HG03460 (cell line): ENCODE data around the gene FADS3.
A peak's percentile ranks its signal among the peaks of the same experiment; 100 is the strongest.

ENCODE experiments used
- ATAC-seq: cut with Tn5 transposase; IDR thresholded peaks from one replicate; pipeline ENCODE4 v1.9.1; 2021; ENCODE audit not compliant: unreplicated experiment

Gene FADS3

DNA sequence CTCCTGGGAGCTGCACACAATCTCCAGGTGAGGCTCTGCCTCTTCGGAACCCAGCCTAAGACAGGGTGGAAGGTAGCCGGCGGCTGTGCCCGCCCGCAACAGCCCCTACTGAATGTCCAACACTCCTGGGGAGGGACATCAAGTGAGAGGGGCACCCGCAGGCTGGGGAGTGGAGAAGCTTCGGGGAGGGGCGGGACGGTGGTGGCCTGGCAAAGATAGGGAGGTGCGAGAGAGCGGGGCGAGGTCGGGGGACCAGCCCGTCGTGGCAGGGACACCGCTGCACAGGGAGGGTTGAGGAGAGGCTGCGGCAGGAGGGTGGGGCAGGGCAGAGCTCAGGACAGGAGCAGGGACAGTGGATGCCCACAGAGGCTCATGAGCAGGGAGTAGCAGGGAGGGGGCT, 8.9 kb upstream of the FADS3 start:
- no peak for ATAC-seq

DNA sequence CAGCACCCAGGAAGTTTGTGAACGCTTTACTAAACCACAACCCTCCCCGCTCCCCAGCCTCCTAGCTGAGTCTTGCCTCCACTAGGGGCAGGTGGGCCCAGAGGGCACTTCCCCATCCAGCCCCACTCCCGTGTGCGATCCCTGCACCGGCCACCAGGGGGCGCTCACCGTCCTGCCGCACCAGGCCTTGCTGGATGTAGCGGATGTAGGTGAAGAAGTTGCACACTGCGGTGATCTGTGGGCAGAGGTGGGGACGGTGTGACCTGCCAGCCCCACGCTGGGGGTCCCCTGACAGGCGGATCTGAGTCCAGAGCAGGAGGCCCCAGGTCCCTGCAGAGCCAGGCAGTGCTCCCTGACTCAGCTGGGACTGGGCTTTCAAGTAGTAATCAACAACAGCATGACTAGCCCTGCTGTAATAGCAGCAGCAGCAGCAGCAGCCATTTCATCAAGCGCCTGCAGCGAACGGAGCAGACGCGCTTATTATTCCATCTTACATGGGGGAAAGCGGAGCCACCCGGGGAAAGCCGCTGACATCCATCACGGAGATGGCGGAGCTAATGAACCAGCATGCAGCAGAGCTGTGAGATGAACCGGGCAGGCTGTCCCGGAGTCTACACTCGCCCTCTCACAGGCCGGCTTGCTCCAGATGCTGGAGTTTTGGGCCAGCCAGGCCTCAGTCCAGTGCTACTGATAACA, 7.9 kb upstream of the FADS3 start:
- peak; percentile 77 for ATAC-seq

DNA sequence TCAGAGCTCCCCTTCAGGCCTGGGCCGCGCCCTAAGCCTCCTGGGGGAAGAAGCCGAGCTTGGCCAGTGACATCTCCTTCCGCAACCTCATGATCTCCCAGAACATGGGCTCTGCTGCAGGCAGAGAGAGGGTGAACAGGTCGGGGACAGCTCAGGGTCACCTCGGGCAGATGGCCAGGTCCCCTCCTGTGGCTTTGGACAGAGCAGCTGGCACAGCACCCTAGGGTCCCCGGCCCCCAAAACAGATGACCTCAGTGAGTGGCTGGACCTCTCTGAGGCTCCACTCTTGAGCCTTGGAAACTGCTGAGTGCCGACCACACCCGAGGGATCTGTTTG, 6.9 kb upstream of the FADS3 start:
- no peak for ATAC-seq

DNA sequence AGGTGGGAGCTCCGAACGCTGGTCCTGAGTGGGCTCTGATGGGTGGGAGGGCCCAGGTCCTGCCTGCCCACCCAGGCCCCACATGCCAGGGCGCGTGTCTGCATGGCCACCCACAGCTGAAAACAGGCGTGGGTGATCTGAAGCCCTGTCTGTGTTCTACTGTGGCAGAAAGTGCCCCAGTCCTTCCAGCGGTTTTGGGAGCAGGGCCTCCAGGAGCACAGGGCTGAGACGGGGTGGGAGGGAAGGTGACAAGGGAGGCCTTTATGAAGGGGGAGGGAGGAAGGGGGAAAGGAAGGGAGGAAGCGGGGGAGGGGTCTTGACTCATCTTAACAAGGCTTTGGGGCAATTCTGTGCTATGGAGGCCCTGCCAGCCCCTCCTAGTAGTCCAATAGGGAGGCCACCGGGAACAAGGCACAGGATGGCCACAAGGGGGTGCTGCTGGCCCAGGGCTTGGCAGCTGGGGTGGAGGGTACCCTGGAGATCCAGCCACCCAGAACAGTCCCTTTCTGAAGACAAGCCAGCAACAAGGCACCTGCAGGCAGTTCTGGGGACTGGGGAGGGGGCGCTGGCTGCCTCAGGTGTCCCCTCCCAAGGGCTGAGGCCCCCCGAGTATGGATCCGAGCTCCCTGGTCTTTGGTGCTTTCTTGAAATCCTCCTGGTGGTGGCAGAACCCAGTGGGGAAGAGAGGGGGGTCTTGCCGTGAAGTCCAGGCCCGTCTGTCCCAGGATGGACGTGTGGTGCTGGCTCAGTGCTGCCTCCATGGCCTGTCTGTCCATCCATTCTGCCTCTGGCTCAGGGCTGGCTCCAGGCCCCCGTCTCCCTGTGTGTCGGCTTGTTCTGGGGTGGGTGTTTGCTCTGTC, 6.3 kb upstream of the FADS3 start:
- ATAC-seq = no peak

DNA sequence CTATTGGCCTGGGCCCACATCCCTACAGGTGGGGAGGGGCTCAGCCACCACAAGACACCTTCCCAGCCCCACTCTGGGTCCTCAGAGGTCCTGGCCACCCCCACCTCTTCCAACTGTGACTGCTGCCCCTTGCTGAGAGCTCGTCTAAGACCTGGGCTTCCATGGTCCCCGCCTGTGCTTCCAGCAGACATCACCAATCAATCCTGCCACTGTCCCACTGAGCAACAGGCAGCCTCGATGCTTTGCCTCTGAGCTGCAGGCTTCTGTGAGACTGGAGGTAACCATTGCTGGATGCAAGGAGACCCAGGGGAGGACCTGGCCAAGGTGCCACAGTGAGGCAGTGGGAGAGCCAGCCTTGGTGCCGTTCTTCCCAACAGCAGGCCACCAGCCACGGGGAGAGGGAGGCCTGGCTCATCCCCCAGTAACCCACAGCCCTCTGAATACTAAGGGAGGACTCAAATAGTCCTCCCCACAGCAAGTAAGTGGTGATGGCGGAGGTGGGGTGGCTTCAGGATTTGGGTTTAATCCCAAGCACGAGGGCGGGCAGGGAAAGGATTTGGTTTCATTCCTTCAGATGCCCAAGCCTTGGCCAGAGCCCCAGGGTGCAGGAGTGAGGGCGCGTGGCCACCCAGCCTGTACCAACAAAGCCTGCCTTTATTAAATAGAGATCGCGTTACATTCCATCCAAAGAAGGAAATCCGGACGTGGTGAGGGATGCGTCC, 5.5 kb upstream of the FADS3 start:
- ATAC-seq = no peak

DNA sequence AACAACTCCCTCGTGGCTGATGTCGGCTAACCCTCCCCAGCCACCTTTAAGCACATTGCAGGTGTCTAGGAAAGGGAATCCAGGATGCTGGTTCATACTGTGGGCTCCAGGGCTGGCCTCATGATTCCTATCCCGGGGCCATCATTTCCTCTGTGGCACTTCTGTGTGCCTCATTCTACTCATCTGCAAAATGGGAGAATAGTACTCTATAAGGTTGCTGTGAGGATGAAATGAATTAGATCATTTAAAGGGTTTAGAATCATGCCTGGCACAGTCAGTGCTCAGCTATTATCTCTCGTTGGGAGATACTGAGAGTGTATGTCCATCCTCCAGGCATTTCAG, 4.3 kb upstream of the FADS3 start:
- no peak for ATAC-seq

DNA sequence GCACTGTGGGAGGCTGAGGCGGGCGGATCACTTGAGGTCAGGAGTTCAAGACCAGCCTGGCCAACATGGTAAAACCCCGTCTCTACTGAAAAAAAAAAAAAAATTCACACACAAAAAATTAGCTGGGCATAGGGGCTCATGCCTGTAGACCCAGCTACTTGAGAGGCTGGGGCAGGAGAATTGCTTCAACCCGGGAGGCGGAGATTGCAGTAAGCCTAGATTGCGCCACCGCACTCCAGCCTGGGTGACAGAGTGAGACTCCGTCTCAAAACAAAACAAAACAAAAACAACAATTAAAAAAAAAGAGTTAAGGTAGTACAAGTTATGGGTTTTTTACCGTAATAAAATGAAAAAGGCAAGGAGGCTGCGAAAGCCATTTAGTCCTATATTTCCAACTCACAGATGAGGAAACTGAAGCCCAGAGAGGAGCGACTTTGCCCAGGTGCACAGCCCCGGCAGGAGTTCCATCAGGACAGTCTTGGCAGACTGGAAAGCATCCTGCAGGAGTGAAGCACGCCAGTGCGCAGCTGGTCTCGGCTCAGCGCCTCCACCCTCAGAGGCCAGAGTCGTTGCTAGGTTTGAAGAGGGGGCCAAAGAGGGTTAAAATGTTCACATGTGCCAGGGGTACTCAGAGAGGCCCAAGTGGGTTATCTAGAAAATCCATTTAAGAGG, 3.8 kb upstream of the FADS3 start:
- no peak for ATAC-seq

DNA sequence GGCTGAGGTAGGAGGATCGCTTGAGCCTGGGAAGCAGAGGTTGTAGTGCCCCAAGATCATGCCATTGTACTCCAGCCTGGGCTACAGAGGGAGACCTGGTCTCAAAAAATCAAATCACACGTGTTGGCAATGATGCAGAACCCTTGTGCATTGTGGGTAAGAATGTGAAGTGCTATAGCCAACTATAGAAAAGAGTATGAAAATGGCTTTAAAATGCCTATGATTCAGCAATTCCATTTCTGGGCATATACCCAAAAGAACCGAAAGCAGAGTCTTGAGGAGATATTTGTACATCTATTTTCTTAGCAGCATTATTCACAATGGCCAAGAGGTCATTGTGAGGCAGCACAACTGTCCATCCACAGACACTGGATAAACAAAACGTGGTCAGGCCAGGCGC, 2.6 kb upstream of the FADS3 start:
- ATAC-seq = no peak

DNA sequence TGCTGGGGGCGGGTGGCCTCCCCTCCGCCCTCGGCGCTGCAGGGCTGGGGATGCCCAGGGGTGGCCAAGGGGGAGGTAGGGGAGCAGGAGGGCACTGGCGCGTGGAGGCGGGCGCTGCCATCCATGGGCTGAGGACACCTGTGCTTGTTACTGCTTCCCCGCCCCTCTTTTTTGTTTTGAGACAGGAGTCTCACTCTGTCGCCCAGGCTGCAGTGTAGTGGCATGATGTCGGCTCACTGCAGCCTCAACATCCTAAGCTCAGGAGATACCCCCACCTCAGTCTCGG, 683 bp upstream of the FADS3 start:
- peak; percentile 24 for ATAC-seq

DNA sequence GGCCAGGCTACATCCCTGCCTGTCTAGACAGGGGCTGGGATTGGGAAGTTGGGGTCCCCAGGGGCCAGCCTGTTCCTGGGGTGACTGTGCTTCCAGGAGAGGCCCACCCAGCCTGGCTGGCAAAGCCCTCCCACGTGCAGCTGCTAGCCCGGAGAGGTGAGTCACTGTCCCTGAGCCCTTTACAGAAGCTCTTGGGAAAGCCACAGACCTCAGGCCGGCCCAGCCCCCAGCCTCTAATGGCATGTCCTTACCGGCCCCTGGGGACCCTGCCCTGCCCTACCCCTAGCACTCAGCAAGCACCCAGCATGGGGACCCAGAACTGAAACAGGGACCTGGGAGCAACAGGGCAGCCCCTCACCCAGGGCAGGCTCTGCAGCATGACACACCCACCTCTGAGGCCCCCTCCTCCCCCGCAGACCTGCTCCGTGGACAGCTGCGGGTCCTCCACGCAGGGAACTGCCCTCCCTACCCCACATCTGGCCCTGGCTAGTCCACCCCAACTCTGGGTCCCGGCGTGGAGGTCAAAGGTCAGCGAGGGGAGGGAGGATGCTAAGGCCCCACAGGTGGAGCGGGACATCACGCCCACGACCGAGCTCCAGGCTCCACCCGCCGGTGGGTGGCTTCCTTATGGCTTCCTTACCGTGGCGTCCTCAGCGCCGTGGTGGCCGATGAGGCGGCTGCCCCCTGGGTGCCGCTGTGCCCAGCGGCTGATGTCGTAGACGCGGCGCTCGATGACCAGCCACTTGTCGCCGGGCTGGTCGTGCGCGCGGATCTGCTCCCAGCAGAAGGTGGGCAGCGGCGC, 615 bp downstream of the FADS3 start:
- ATAC-seq = peak; percentile 12

DNA sequence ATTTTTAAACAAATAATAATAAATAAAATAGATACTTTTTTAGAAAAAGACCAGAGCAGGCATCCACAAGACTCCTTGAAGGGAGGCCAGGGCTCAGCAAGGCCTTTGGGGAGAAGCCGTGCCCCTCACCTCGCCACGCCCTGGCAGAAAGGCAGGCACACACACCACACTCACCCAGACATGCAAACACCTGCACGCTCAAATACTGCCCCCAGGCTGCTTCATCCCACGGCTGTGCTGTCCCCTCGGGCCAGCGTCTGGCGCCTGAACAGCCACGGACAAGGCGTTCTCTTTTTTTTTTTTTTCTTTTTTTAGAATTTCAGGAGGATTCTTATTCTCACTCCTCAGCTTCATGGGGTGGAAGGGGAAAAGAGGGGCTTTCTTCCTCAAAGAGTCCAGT, 1.5 kb downstream of the FADS3 start:
- ATAC-seq = no peak

DNA sequence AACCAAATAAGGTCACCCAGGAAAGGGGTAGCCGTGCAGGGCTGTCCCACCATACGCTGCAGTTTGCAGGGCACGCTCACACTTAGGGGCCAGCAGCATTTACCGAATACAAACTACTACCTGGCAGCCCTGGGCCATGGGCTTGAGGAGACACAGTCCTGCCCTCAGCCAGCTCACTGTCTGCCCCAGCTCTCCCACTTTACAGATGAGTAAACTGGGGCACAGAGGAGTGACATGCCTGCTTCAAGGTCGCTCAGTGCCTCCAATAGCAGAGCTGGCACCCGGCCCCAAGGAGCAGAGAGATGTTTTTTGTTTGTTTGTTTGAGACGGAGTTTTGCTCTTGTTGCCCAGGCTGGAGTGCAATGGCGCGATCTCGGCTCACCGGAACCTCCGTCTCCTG, 2.8 kb downstream of the FADS3 start:
- ATAC-seq = no peak

DNA sequence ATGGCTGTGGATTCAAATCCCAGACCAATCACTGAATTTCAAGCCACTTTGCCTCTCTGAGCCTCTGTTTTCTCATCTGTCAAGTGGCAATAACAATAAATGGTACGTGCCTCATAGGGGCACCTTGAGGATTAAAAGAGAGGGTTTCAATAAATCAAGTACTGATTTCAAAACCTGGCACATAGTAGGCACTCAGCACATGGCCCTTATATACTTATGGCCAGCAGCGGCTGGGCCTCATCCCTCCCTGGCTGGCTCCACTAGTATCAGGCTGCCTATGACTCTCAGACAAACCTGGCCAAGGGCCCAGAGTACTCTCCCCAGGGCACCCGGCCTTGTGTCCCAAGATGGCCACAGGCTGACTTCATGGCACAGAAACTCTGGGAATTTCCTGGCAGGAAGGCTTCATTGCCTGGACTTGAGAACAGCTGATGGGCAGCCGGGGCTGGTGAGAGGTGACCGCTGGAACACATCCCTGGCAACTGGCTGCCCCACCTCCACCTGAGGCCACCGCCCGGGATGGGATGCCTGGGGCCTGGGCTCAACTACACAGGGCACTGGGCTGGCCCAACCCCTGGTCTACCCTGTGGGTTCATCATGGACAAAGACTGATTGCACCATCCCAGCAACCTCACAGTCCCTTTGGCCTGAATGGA, 3.4 kb downstream of the FADS3 start:
- ATAC-seq = no peak

DNA sequence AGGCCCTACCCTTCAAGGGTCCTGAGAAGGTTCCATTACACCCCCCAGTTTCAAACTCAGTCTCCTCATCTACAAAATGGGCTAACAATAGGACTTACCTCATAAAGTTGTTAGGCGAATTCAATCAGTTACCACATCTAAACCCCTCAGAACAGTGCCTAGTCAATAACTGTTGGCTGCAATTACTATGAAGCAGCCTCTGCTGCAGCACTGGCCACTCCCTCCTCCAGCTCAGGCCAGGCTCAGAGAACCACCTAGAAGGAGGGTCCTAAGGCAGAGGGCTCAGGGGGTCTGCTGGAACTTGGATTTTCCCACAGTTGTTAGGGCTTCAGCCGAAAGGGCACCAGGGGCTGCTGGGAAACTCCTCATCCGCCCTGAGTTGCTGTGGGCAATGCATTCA, 4.7 kb downstream of the FADS3 start:
- no peak for ATAC-seq

DNA sequence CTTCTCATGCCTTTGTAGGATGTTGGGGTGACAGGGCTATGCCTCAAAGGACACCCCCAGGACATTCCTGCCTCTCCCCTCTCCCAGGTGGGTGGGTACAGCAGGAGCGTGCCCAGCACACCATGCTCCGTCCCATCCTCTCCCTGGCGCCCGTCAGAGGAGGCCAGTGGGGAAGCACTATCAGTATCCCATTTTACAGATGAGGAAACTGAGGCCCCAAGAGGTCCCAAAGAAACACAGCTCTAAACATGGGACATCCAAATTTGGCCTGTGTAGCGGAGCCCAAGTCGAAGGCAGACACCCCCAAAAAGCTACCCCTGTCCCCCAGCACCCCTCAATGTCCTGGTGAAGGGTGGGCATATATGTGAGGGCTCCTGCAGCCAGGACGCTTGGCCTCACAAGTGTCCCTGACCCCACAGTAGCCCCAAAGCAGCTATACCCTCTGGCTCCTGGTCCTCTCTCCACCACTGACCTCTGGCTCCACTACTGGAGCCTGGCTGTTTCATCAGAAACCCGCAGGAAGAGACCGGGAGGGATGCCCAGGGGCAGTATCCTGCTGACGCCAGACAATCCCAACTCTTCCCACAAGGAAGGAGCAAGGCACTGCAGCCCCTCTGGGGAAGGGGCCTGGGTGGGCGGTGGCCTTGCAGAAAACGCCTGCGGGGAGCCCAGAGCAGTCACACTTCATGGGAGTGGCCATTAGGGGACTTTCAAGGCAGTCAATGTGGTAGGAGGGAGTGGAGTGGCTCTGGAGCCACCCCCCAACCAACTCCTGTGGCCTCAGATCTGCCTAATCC, 5.4 kb downstream of the FADS3 start:
- no peak for ATAC-seq

DNA sequence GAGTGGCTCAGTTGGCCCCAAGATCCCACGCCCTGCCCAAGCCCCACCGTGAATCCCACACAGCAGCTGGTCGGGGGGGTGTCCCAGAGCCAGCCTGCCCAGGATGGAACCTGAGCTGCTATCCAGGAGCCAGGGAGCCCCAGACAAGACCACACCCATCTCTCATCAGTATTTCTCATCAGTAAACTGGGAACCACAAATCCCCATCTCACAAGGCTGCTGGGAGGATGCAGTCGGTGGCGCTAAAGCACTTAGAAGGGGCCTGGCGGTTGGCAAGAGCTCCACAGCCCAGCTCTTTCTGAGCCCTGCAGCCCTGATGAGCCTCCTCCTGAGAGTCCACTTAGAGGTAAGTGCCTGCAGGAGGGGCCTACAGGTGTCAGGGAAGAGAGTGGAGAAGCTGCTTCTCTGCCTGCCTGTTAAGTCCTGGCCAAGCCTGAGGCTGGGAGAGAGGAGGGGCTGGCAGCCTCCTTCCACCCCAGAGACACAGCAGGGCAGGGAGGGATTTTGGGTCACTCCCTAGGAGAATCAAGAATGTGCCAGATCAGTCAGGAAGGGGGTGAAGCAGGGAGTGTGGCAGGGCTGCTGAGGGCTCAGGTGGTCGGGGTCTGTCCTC, 6.1 kb downstream of the FADS3 start:
- ATAC-seq = no peak

DNA sequence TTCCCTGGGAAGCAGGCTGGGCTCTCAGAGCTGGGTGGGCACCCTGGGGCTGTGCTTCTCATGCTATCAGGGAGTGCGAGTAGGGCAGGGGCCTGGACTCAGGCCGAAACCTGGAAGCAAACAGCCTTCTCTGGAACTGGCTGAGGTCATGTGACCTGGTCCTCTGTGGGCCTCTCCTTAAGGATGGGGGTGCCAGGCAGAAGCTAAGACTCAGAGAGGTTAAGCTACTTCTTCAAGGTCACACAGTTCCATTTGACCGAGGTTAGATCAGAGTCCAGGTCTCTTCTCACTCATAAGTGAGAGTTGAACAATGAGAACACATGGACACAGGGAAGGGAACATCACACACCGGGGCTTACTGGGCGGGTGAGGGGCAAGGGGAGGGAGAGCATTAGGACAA, 7.4 kb downstream of the FADS3 start:
- ATAC-seq = no peak

DNA sequence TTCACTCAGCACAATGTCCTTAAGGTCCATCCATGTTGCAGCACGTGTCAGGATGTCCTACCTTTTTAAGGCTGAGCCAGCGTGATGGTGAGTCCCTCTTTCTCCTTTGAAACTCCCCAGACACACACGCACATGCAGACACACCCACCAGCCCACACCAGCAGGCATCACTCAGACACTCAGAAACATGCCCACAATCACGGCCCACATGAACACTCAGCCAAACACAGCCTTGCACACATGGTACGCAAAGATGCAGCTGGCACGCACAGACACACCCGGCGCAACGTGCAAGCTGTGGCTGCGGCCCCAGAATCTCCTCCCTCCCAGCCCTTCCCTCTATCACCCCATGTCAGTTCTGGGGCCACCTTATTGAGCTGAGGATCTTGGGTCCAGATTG, 8.0 kb downstream of the FADS3 start:
- no peak for ATAC-seq

DNA sequence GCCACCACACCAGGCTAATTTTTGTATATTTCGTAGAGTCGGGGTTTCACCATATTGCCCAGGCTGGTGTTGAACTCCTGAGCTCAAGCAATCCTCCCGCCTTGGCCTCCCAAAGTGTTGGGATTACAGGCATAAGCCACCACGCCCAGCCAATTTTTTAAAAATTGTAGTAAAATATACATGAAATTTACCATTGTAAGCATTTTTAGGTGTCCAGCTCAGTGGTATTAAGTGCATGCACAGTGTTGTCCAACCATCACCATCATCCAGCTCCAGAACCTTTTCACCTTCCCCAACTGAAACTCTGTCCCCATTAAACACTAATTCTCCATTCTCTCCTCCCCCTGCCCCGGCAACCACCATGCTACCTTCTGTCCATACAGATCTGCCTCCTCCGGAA, 8.5 kb downstream of the FADS3 start:
- no peak for ATAC-seq
